ENCODE results near the gene APOA1.

- no peak for TF ChIP-seq EZH2 (IDR thresholded peaks at IDR 0.05; ENCODE audit: insufficient read depth, poor library complexity, severe bottlenecking)
- TF ChIP-seq EZH2phosphoT487 (IDR thresholded peaks at IDR 0.05; ENCODE audit: insufficient read depth, low read depth), result no peak
These were observed 48.7 kb upstream of the APOA1 start for GRCh38 chr11:116885951-116886655.
